SK-N-SH (cell line): Measurements from ENCODE around the gene FXR1. TPM values are rescaled to one million over a fixed set of nuclear protein-coding genes. Genes with fewer than 3 reads are reported as not detected.

Experiments used
- CTCF ChIA-PET: fragments of 300-600, 350-600 bp; formaldehyde crosslinking; extraction: SDS; loops from one replicate; lab custom pipeline; 2021; lab: Yijun Ruan, JAX
- POLR2A ChIA-PET: fragments of 350-600 bp; sonication (Branson Sonifier 250); formaldehyde crosslinking; extraction: SDS; loops from one replicate; lab custom pipeline; 2020; ENCODE audit warnings: antibody characterized with exemption, inconsistent platforms; lab: Yijun Ruan, JAX
- DNase-seq: peaks from one replicate; pipeline ENCODE4 v3.0.0; 2012
- H2AFZ ChIP-seq: fragments of 200-600 bp; sonication (generic); 2 replicates; pipeline ENCODE4 v1.8.1; 2016; ENCODE audit warnings: antibody characterized with exemption, mild to moderate bottlenecking, low read depth
- H3F3A ChIP-seq: fragments of 200-600 bp; sonication (generic); replicated peaks from 2 replicates; pipeline ENCODE3; 2016; ENCODE audit warnings: antibody characterized with exemption, mild to moderate bottlenecking; ENCODE audit not compliant: insufficient read depth
- H3K27ac ChIP-seq, 2 experiments: fragments of 200-500 bp in 1 of 2; fragments of 200-600 bp in 1 of 2; sonication (Bioruptor generic) in 1 of 2; sonication (generic), shearing (Covaris generic) in 1 of 2; 2 replicates each; pipeline versions ENCODE4 v1.5.1 to v1.6.1; 2014 to 2016; ENCODE audit warnings: low read depth in 2 of 2, inconsistent platforms in 1 of 2, low read length in 1 of 2, mild to moderate bottlenecking in 1 of 2, mixed read lengths in 1 of 2
- H3K27me3 ChIP-seq: fragments of 200-600 bp; sonication (generic), shearing (Covaris generic); 2 replicates; pipeline ENCODE4 v1.6.1; 2016; ENCODE audit warnings: mixed run types; ENCODE audit not compliant: insufficient read depth
- H3K36me3 ChIP-seq, 2 experiments: fragments of 200-500 bp in 1 of 2; fragments of 200-600 bp in 1 of 2; sonication (Bioruptor generic) in 1 of 2; sonication (generic) in 1 of 2; replicated peaks in 1 of 2; 2 replicates each; pipeline versions ENCODE3 to v1.5.1; 2014 to 2016; ENCODE audit warnings: low read length in 1 of 2, mild to moderate bottlenecking in 1 of 2; ENCODE audit not compliant: insufficient read depth in 2 of 2, control insufficient read depth in 1 of 2
- H3K4me1 ChIP-seq, 2 experiments: fragments of 200-500 bp in 1 of 2; fragments of 200-600 bp in 1 of 2; sonication (Bioruptor generic) in 1 of 2; sonication (generic), shearing (Covaris generic) in 1 of 2; 2 replicates each; pipeline versions ENCODE4 v1.5.1 to v1.6.1; 2014 to 2016; ENCODE audit warnings: low read depth in 1 of 2, low read length in 1 of 2, mixed run types in 1 of 2; ENCODE audit not compliant: insufficient read depth in 2 of 2, control insufficient read depth in 1 of 2
- H3K4me2 ChIP-seq: fragments of 200-600 bp; sonication (generic), shearing (Covaris generic); 2 replicates; pipeline ENCODE4 v1.6.1; 2017; ENCODE audit warnings: mixed run types
- H3K4me3 ChIP-seq, 2 experiments: fragments of 200-500 bp in 1 of 2; fragments of 200-600 bp in 1 of 2; sonication (Bioruptor generic) in 1 of 2; sonication (generic), shearing (Covaris generic) in 1 of 2; 2 replicates each; pipeline versions ENCODE4 v1.5.1 to v1.8.1; 2014 to 2016; ENCODE audit warnings: low read depth in 2 of 2, inconsistent platforms in 1 of 2, low read length in 1 of 2, mild to moderate bottlenecking in 1 of 2, mixed read lengths in 1 of 2, moderate library complexity in 1 of 2
- H3K79me2 ChIP-seq: fragments of 200-600 bp; sonication (generic); 2 replicates; pipeline ENCODE4 v1.8.1; 2017; ENCODE audit warnings: mild to moderate bottlenecking; ENCODE audit not compliant: insufficient read depth
- H3K9ac ChIP-seq: fragments of 200-600 bp; sonication (generic); 2 replicates; pipeline ENCODE4 v1.6.1; 2017; ENCODE audit warnings: mixed run types
- H3K9me2 ChIP-seq: fragments of 200-600 bp; sonication (generic); 2 replicates; pipeline ENCODE4 v1.6.1; 2017; ENCODE audit warnings: mixed run types
- H3K9me3 ChIP-seq: fragments of 200-600 bp; sonication (generic); 2 replicates; pipeline ENCODE4 v1.6.1; 2017; ENCODE audit warnings: mixed run types, mild to moderate bottlenecking, moderate library complexity
- H4K20me1 ChIP-seq: fragments of 200-600 bp; sonication (generic); 2 replicates; pipeline ENCODE4 v1.6.1; 2017; ENCODE audit warnings: mild to moderate bottlenecking, mixed run types; ENCODE audit not compliant: insufficient read depth
- CHD2 ChIP-seq: fragments of 150-350 bp; IDR thresholded peaks from 2 replicates; pipeline ENCODE4 v1.6.1; 2018; ENCODE audit warnings: low read length; ENCODE audit not compliant: partially characterized antibody
- EP300 ChIP-seq, 2 experiments: IDR thresholded peaks; 2 replicates each; pipeline versions ENCODE4 v1.4.0 to v1.6.1; 2012; ENCODE audit warnings: borderline replicate concordance in 1 of 2, low read depth in 1 of 2, low read length in 1 of 2
- FOSL2 ChIP-seq: IDR thresholded peaks from 2 replicates; pipeline ENCODE4 v1.4.0; 2012; ENCODE audit warnings: low read depth, mild to moderate bottlenecking, moderate library complexity, borderline replicate concordance
- FOXJ3 ChIP-seq: sonication (generic); formaldehyde crosslinking; IDR thresholded peaks from 2 replicates; pipeline ENCODE4 v1.5.1; 2020; ENCODE audit warnings: mild to moderate bottlenecking, missing genetic modification reagents
- FOXM1 ChIP-seq: IDR thresholded peaks from 2 replicates; pipeline ENCODE4 v1.4.0; 2012; ENCODE audit warnings: low read depth, mild to moderate bottlenecking
- GABPA ChIP-seq: IDR thresholded peaks from 2 replicates; pipeline ENCODE4 v1.4.0; 2012; ENCODE audit warnings: low read depth, mild to moderate bottlenecking
- GATA2 ChIP-seq: sonication (generic); formaldehyde crosslinking; IDR thresholded peaks from 2 replicates; pipeline ENCODE4 v1.5.0; 2020; ENCODE audit warnings: mild to moderate bottlenecking, missing genetic modification reagents
- MEF2A ChIP-seq: IDR thresholded peaks from 2 replicates; pipeline ENCODE4 v1.4.0; 2012; ENCODE audit warnings: low read depth, borderline replicate concordance
- MXI1 ChIP-seq: IDR thresholded peaks from 2 replicates; pipeline ENCODE4 v1.6.1; 2012; ENCODE audit warnings: mild to moderate bottlenecking, low read depth, low read length, improper control_type of control experiment
- PBX3 ChIP-seq: IDR thresholded peaks from 2 replicates; pipeline ENCODE4; 2012
- POLR2AphosphoS5 ChIP-seq: IDR thresholded peaks from 2 replicates; pipeline ENCODE4 v1.6.1; 2012; ENCODE audit warnings: low read depth, low read length
- RAD21 ChIP-seq: IDR thresholded peaks from 2 replicates; pipeline ENCODE4 v1.6.1; 2012; ENCODE audit warnings: mild to moderate bottlenecking, low read length
- SIN3A ChIP-seq: IDR thresholded peaks from 2 replicates; pipeline ENCODE4 v1.6.1; 2012; ENCODE audit warnings: low read depth, mild to moderate bottlenecking, low read length, moderate library complexity, borderline replicate concordance
- SMC3 ChIP-seq: IDR thresholded peaks from 2 replicates; pipeline ENCODE4 v1.6.1; 2012; ENCODE audit warnings: low read depth, low read length, improper control_type of control experiment
- TAF1 ChIP-seq: IDR thresholded peaks from 2 replicates; pipeline ENCODE4 v1.6.1; 2012; ENCODE audit warnings: low read depth, mild to moderate bottlenecking, low read length, moderate library complexity, borderline replicate concordance
- TCF12 ChIP-seq: IDR thresholded peaks from 2 replicates; pipeline ENCODE4 v1.4.0; 2012
- TEAD4 ChIP-seq: IDR thresholded peaks from 2 replicates; pipeline ENCODE4 v1.4.0; 2012; ENCODE audit warnings: mild to moderate bottlenecking, borderline replicate concordance; ENCODE audit not compliant: insufficient read depth
- whole genome bisulfite sequencing: methylation state at CpG from one replicate; pipeline ENCODE4 v1.1.6; 2017; ENCODE audit warnings: low lambda C conversion rate; 5-methylcytosine and 5-hydroxymethylcytosine counted together
- polyA plus RNA-seq, 3 experiments: library from polyadenylated mRNA; depleted of rRNA; stranded (reverse); fragments of >200 nt; gene quantifications; 2 replicates each; pipeline ENCODE4 v1.2.3, GENCODE V29; 2012

FXR1 gene
- polyA plus RNA-seq, 1 of the 3 experiments (the other 2 are of a cell fraction): 114 TPM

- DNase-seq: no peak
- 22% methylated on average over 4 of the region's 4 CpGs for WGBS
- H3K36me3 ChIP-seq: no peaks in the 10 kb centered on the region
- ChIA-PET CTCF (no interaction called here), POLR2A (no interaction called here)
- no peaks in the 10 kb centered on the region for H3K9me3 ChIP-seq
- no peaks in the 10 kb centered on the region for H3K79me2 ChIP-seq
- no peak overlapping the region for H3K9ac ChIP-seq
- no peaks in the 10 kb centered on the region for H3K4me1 ChIP-seq
- H4K20me1 ChIP-seq: no peaks in the 10 kb centered on the region
- no peak overlapping the region for H3K4me3 ChIP-seq
- H2AFZ ChIP-seq: no peak overlapping the region
- H3F3A ChIP-seq: no peaks in the 10 kb centered on the region
- no peaks in the 10 kb centered on the region for H3K9me2 ChIP-seq
- no peaks in the 10 kb centered on the region for H3K27me3 ChIP-seq
- H3K27ac ChIP-seq: no peak overlapping the region
- no peak overlapping the region for H3K4me2 ChIP-seq
- TF ChIP-seq MXI1: no peak
- TF ChIP-seq RAD21: no peak
- TF ChIP-seq POLR2AphosphoS5: no peak
- TF ChIP-seq SMC3: no peak
- TF ChIP-seq FOXM1: no peak
- TF ChIP-seq TEAD4: no peak
- no peak for TF ChIP-seq CHD2
- TF ChIP-seq GABPA: no peak
- no peak for TF ChIP-seq FOXJ3 (CRISPR knock-in tag)
- no peak for TF ChIP-seq SIN3A
- no peak for TF ChIP-seq PBX3
- no peak for TF ChIP-seq TCF12
- no peak for TF ChIP-seq TAF1
- TF ChIP-seq GATA2 (CRISPR knock-in tag): no peak
Observed at GRCh38 chr3:180882115-180882514, 30.4 kb upstream of the FXR1 start.

GRCh38 chr3:180888992-180889560 is 23.4 kb upstream of the FXR1 start:
- no peak overlapping the region for H3K27ac ChIP-seq
- no peak overlapping the region for H3K4me3 ChIP-seq
- no peaks in the 10 kb centered on the region for H3K36me3 ChIP-seq
- DNase-seq: no peak
- no peak overlapping the region for H2AFZ ChIP-seq
- no peaks in the 10 kb centered on the region for H3K79me2 ChIP-seq
- no peaks in the 10 kb centered on the region for H3K4me1 ChIP-seq
- H3K9me3 ChIP-seq: no peaks in the 10 kb centered on the region
- no peaks in the 10 kb centered on the region for H4K20me1 ChIP-seq
- H3K9ac ChIP-seq: no peak overlapping the region
- CTCF ChIA-PET: no interaction called here
- no peaks in the 10 kb centered on the region for H3K9me2 ChIP-seq
- H3K4me2 ChIP-seq: no peak overlapping the region
- H3F3A ChIP-seq: no peaks in the 10 kb centered on the region
- WGBS: 31% methylated on average over 6 of the region's 6 CpGs
- no peaks in the 10 kb centered on the region for H3K27me3 ChIP-seq
- POLR2A ChIA-PET: no interaction called here
- TF ChIP-seq SIN3A (no peak), MEF2A (no peak), EP300 (IDR thresholded peaks at IDR 0.05; ENCODE audit: borderline replicate concordance in 1 of 2, low read depth in 1 of 2, low read length in 1 of 2) (no peak), FOSL2 (no peak), FOXM1 (no peak), TEAD4 (no peak), PBX3 (no peak)
